ENCODE measurements around the gene IDUA. TPM values are rescaled to one million over a fixed set of nuclear protein-coding genes. Genes with fewer than 3 reads are reported as not detected.
"Not testable (repeated sequence)": the region's sequence is repeated elsewhere in the genome, so short reads cannot be mapped to it uniquely, and the experiment has no call there.

Gene IDUA
- total RNA-seq, 1 experiment from 2014 or later, result 3.8 TPM

DNA sequence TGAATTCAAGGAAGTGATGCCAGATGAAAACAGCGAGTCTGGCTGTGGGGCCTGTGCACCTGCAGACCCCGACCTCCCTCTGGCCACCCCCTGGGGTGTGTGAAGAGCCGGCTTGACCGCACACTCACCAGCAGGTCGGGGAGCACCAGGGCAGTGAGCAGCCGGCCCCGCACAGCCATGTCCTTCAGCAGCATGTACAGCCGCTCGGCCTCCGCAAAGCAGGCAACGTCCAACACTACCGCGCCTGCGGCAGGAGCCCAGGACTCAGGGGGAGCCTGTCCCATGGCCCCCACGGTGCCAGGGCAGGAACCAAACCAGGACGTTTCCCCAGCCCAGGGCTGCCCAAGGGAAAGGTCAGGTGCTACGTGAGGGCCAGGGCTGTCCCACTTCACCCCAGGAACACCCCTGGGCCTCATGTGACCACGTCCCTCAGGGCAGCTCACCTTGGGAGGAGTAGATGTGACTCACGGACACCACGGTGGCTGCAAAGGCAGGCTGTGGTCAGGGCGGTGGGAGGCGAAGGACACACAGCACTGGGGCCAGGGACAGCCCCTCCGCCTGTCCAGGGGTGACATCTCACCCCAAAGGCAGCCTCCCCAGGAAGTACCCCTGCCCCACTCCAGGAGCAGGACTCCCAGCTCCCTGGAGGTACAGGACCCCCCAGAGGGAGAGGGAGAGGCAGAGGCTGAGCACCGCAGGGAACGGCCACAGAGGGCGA lies 21.6 kb upstream of the IDUA start:
- DNase-seq (ENCODE audit: low spot score), result no peak
- in situ Hi-C loops (cut with HindIII; ENCODE audit: low sequenced_read_pairs), result no loop called here

DNA sequence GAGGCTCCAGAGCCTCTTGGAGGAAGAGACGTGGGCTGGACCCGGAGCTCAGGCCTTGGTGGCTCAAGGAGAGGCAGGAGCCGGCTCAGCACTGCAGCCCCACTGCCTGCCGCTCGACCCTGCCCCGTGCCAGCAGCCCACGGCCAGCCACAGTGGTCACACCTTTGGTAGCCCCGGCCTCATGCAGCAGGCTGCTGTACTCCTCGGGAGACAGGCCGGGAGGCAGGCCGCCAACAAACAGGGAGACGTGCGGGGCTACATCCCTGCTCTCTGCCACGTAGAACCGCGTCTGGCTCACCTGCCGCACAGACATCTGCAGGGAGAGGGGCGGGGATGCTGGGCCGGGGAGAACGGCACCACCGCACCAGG lies 21.1 kb upstream of the IDUA start:
- in situ Hi-C loops (cut with HindIII; ENCODE audit: low sequenced_read_pairs), result no loop called here
- no peak for DNase-seq (ENCODE audit: low spot score)

DNA sequence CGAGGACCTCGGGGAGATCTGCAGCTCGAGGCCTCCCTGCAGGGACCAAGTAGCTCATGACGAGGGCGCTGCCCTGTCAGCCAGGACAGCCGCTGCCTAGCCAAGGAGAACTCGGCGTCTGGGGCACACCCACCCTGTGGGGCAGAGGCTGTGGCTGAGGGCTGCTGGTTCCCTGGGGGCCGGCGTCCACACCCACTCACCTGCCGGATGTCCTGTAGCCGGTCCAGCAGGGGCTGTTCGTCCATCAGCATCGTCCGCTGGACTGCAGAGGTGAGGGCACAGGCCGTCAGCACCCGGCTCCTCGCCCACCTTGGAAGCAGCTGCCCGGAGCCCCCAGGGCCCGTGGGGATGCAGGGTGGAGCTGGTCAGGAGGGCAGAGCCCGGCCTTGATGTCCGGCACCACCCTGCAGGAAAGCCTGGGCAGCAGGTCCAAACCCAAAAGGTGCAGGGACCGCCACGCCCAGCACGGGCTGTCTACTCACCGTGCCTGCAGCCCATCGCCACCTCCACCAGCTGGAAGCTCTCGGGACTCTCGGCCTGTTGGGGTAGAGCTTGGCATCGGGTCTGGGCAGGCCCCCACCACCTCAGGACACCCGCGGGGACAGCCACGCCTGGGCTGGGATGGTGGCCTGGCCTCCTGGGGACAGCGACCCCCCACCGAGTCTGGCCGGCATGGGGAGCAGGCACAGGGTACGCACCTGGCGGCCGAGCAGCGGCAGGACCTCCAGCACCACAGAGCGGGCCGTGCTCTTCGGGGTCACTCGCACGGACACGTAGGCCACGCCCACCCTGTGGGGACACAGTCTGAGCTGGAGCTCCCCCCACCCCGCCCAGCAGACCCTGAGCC lies 20.4 kb upstream of the IDUA start:
- in situ Hi-C loops (cut with HindIII; ENCODE audit: low sequenced_read_pairs), result no loop called here
- DNase-seq (ENCODE audit: low spot score), result no peak

GRCh38 chr4:967113-968104 lies 19.4 kb upstream of the IDUA start:
- in situ Hi-C loops (cut with HindIII; ENCODE audit: low sequenced_read_pairs), result no loop called here
- no peak for DNase-seq (ENCODE audit: low spot score)

DNA sequence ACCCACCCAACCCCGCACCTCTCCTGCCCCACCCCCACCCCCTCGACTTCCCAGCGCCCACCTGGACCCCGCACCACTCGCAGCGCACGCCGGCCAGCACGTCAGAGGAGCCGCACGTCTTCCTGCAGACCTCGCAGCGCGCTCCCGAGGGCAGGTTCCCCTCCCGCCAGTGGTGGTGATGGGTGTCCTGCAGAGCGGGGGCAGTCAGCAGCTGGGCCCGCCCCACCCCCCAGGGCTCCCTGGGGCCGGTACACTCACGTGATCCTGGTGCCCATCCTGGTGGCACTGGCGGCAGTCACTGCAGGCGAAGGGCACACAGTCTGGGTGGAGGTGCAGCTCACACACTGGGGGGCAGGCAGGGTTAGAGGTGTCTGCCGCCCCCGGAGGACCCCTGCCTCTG lies 18.6 kb upstream of the IDUA start:
- no peak for DNase-seq (ENCODE audit: low spot score)
- in situ Hi-C loops (cut with HindIII; ENCODE audit: low sequenced_read_pairs), result no loop called here

DNA sequence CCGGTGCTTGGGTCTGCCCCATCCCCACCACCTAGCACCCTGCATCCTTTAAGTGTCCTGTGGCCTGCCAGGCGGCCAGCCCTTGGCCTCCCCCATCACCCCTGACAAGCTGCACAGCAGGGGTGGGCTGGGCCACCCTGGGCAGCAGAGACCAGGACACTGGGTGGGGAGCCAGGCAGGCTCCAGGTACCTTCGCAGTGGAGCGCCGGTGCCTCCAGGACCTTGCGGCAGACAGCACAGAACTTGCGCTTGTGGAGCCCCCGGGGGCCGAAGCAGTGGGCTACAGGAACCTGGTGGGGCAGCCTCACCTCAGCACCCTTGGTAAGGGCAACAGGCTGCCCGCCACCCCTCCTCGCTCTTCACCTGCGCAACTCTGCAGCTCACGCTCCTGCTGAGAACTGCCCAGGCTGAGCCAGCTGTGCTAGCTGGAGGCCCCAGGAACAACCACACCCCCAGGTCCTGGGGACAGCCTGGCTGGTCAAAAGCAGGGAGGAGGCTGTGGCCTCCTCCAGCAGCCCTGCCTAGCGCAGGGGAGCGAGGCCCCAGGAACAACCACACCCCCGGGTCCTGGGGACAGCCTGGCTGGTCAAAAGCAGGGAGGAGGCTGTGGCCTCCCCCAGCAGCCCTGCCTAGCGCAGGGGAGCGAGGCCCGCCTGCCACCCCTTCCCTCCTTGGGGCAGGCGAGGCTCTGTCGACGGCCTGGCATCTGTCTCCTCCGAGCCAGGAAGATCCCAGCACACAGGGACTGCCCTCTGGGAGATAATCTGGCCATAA lies 18.0 kb upstream of the IDUA start:
- DNase-seq (ENCODE audit: low spot score), result no peak
- in situ Hi-C loops (cut with HindIII; ENCODE audit: low sequenced_read_pairs), result no loop called here

- no peak for DNase-seq (ENCODE audit: low spot score)
- in situ Hi-C loops (cut with HindIII; ENCODE audit: low sequenced_read_pairs), result loop anchor here (5.0 to 10.0 kb wide), 2 partner anchors 38 to 65 kb away; partner anchors contain the start of genes GAK and TMEM175
Observed at GRCh38 chr4:970046-970745, 16.6 kb upstream of the IDUA start.

- DNase-seq (ENCODE audit: low spot score), result no peak
- in situ Hi-C loops (cut with HindIII; ENCODE audit: low sequenced_read_pairs), result loop anchor here (5.0 to 10.0 kb wide), 2 partner anchors 39 to 64 kb away; partner anchors contain the start of genes GAK and TMEM175
Observed at GRCh38 chr4:970854-971520, 15.9 kb upstream of the IDUA start.

DNA sequence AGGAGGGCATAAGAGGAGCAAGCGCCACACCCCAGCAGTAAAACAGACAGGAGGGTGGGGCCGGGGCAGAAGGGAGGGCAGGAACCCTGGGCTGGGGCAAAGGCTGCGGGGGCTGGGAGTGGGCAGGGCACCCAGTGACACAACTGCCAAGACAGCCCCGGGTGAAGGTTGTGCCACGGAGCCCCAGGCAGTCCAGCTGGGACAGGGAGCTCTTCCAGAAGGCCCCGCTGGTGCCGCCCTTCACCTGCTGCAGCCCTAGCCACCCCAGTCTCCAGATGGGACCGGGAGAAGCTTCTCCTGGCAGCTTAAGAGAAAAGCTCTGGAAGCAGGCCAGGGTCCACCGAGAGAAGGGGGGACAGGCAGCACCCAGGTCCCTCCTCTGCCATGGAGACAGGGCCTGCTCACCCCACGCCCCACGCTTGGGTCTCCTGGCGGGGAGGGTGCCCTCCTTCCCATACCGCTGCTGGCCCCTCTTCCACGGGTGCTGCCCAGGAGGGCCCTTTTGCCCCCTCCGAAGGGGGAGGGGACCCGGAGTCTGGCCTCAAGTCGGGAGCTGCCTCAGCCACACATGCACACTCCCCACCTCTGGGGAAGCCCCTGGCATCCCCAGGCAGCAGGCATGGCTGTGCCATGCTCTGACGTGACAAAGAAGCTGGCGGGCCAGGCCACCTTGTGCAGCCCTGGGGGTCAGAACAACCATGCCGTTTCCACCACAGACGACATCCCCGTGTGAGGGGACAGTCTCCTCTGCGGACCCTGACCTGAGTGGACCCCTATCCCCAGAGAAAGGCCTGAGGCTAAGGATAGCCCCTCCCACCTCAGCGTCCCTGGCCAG lies 15.0 kb upstream of the IDUA start:
- in situ Hi-C loops (cut with HindIII; ENCODE audit: low sequenced_read_pairs), result loop anchor here (5.0 to 10.0 kb wide), 2 partner anchors 40 to 63 kb away; partner anchors contain the start of genes GAK and TMEM175
- no peak for DNase-seq (ENCODE audit: low spot score)

DNA sequence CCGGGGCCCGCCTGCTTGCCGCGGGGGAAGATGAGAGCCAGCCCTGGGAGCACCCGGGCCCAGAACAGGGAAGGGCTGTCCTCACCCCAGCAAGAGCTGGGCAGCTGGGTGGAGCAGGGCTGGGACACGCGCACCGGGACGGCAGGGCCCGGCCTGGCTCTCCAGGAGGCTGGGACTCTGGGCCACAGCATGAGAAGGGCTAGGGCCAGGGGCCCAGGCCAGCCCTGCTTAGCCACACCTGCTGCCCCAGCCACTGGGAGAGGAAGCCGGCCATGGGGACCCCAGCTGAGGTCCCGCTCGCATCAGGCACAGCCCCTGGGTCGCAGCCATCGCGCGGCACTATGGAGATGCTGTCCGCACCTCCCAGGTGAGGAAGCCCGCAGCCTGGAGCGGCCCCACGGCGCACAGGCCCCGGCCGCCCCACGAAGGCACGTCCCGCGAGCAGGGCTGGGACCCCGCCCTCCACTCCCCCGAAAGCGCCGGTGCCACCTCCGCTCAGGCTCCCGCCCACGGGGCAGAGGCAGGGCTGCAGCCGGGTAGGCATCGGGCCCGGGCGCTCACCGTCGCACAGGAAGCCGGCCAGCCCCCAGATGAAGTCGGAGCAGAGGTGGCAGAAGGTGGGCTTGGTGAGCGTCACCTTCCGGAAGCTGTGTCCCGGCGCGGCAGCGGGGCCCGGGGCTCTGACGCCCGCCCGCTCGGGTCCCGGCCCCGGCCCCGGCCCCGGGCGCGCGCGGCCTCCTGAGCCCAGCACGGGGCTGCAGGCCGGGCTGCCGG lies 14.0 kb upstream of the IDUA start:
- DNase-seq (ENCODE audit: low spot score), result no peak
- in situ Hi-C loops (cut with HindIII; ENCODE audit: low sequenced_read_pairs), result loop anchor here (5.0 to 10.0 kb wide), 2 partner anchors 41 to 62 kb away; partner anchors contain the start of genes GAK and TMEM175

DNA sequence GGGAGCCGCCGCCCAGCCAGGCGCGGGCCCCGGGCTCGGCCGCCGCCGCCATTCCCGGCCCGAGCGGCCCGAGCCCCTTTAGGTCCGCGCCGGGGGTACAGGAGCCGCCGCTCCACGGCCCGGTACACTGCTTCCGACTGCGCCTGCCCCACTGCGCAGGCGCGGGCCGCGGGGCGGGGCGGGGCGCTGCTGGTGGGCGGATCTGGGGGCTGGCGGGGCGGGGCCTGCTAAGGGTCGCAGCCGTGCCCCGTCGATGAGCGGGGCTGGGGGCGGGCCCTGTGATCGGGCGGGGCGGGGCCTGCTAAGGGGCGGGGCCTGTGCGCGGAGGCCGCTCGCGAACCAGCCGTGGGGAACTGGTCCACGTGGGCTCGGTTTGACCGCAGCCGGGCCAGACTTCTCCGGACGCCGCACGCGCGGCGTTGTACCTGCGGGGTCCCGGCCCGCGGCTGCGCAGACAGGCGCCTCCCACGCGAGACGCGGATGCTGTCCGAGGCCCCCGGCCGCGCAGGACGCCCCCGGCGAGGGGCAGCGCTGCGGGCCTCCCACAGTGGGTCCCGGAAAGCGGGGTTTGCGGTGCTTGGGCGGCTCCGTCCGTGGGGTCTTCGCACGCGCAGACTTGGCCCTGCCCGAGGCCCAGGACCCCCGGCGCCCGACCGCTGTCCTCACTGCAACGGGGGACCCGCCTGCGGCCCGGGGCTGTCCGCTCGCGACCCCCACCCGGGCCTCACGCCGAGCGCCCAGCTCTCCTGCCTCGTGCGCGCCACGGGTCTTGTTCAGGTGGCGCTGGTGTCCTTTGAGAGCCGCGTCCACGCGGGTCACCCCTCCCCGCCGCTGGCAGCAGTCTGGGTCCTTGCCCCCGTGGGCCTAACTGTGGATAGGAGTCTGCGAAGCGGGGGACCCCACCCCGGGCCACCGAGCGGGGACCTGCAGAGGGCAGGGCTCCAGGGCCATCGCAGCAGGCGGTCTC lies 13.1 kb upstream of the IDUA start, which contains the start of gene DGKQ:
TSS of gene DGKQ (minus strand) at position 139 of the 967 bp plus-strand sequence. CDS start at position 52, 87 bp downstream.
- in situ Hi-C loops (cut with HindIII; ENCODE audit: low sequenced_read_pairs), result loop anchor here (5.0 to 10.0 kb wide), 2 partner anchors 41 to 61 kb away; partner anchors contain the start of genes GAK and TMEM175
- DNase-seq (ENCODE audit: low spot score), result peak; percentile 89

DNA sequence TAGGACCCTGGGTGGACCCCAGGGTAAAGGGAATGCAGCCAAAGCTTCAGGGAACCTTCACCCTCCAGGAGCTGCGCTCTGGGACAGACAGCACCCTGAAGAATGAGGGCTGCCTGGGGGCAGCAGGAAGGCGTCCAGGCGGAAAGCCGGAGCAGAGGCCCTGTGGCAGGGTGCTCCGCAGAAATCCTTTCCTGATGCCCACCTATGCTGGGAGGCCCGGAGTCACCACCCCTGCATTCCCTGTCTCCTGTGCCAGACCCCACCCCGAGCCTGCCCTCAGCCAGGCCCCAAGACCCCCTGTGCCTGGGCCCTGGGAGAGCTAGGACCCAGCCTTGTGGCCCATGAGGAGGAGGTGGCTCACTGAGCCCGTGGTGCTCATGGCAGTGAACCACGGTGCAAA lies 12.2 kb upstream of the IDUA start:
- no peak for DNase-seq (ENCODE audit: low spot score)
- in situ Hi-C loops (cut with HindIII; ENCODE audit: low sequenced_read_pairs), result loop anchor here (5.0 to 10.0 kb wide), 2 partner anchors 42 to 60 kb away; partner anchors contain the start of genes GAK and TMEM175

DNA sequence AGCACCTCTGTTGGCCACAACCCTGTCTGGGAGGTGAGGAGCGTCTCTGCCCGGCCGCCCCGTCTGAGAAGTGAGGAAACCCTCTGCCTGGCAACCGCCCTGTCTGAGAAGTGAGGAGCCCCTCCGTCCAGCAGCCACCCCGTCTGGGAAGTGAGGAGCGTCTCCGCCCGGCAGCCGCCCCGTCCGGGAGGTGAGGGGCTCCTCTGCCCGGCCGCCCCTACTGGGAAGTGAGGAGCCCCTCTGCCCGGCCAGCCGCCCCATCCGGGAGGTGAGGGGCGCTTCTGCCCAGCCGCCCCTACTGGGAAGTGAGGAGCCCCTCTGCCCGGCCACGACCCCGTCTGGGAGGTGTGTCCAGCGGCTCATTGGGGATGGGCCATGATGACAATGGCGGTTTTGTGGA lies 10.8 kb upstream of the IDUA start:
- DNase-seq (ENCODE audit: low spot score), result not testable (repeated sequence)
- in situ Hi-C loops (cut with HindIII; ENCODE audit: low sequenced_read_pairs), result loop anchor here (10.0 kb wide), 1 partner anchor 59 kb away; no protein-coding TSS in a partner anchor

DNA sequence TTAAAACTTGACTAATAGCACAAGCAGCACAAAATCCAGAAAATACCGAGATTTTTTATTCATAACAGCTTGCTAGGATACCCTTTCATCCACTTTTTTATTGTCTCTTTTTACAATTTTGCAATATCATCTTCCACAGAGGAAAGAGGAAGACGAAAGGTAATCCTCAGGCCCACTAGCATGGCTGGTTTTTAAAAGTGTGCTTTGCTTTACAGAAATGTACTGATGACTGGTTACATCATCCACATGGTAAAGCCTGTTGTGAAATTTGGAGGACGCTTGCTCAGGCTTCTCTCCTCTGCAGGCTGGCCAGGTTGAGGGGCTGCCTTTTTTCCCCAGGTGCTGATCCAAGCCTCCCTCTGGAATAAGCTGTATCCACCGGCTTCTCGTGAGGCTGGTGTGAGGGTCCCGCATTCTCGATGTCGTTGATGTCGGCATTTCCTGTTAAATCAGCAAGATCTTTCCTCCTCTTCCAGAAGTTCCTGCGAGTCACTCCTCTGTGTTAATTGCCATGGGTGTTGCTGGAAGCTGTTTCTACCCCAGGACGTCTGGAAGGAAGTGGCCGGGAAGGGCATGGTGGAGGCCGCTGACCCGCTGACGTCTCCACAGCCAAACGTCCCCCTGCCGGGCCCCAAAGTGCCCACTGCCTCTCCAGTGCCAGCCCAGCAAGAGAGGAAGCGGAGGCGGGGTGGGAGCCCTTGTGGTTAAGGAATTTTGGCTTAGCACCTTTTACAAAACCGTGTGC lies 7.7 kb upstream of the IDUA start:
- DNase-seq (ENCODE audit: low spot score), result no peak
- in situ Hi-C loops (cut with HindIII; ENCODE audit: low sequenced_read_pairs), result loop anchor here (10.0 kb wide), 1 partner anchor 56 kb away; no protein-coding TSS in a partner anchor

Measured in G401 (cell line).